Effector memory CD8-positive, alpha-beta T cell (primary cell): Measurements from ENCODE around the gene PDE3B.
"Not testable (repeated sequence)": the region's sequence is repeated elsewhere in the genome, so short reads cannot be mapped to it uniquely, and the experiment has no call there.

Source experiments
- ATAC-seq: fragments of 150-1000 bp; cut with Tn5 transposase; replicated peaks from 2 replicates; pipeline ENCODE4 v1.10.0; 2021; ENCODE audit warnings: mild to moderate bottlenecking, moderate library complexity
- DNase-seq, 3 experiments: peaks; one replicate each; pipeline ENCODE4 v3.0.0; 2021
- H3K27ac Mint-ChIP-seq, 2 donors: one replicate each; pipeline ENCODE4 v1.8.0; 2022; ENCODE audit warnings: mild to moderate bottlenecking in 2 of 2, mixed read lengths in 2 of 2, moderate library complexity in 2 of 2
- H3K27me3 Mint-ChIP-seq, 2 donors: one replicate each; pipeline ENCODE4 v1.8.0; 2022; ENCODE audit warnings: mixed read lengths in 2 of 2
- H3K36me3 Mint-ChIP-seq: one replicate; pipeline ENCODE4 v1.8.0; 2022; ENCODE audit warnings: mild to moderate bottlenecking, moderate library complexity, mixed read lengths; ENCODE audit not compliant: insufficient read depth
- H3K4me1 Mint-ChIP-seq, 2 donors: one replicate each; pipeline ENCODE4 v1.8.0; 2022; ENCODE audit warnings: low read depth in 2 of 2, mixed read lengths in 2 of 2
- H3K4me3 Mint-ChIP-seq, 2 donors: one replicate each; pipeline ENCODE4 v1.8.0; 2022; ENCODE audit warnings: mild to moderate bottlenecking in 2 of 2, mixed read lengths in 2 of 2, moderate library complexity in 2 of 2
- H3K9me3 Mint-ChIP-seq, 2 donors: one replicate each; pipeline ENCODE4 v1.8.0; 2022; ENCODE audit warnings: mixed read lengths in 2 of 2
- total RNA-seq, 9 experiments: gene quantifications; one replicate each; lab custom pipeline; 2026; lab: John Stamatoyannopoulos, UW

The PDE3B gene
- total RNA-seq, result 40.3 to 687 (median 157) reads per million in 9 experiments

DNA sequence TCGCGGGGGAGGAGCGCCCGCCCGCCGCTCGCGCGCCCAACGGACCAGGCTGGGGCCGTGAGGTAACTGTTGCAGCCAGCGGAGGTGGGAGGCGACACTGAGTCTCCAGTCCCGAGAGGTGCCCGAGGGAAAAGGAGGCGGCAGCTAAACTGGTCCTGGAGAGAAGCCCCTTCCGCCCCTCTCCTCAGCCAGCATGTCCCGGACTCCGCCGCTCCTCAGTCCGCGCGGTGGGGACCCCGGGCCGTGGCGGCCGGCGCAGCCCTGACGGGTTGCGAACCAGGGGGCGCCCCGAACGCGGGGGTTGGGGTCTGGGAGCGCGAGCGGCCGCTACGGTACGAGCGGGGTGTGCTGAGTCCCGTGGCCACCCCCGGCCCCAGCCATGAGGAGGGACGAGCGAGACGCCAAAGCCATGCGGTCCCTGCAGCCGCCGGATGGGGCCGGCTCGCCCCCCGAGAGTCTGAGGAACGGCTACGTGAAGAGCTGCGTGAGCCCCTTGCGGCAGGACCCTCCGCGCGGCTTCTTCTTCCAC is at the start of gene PDE3B:
Gene PDE3B, plus strand, starts transcription at position 108 of the 529 bp plus-strand sequence. Its CDS starts 272 bp downstream, at position 380.
- DNase-seq (peak; percentile 65 to 70 (median 66)), ATAC-seq (peak; percentile 77)
- peak within 1 kb of the TSS; percentile 86 to 97 for H3K4me3 Mint-ChIP-seq
- no peaks in the 10 kb centered on the region for H3K27me3 Mint-ChIP-seq
- peaks cover 26 to 48% of the 10 kb centered on the region in 2 donors for H3K4me1 Mint-ChIP-seq
- no peaks in the 10 kb centered on the region for H3K9me3 Mint-ChIP-seq
- H3K27ac Mint-ChIP-seq, result peak within 1 kb of the TSS; percentile 89 to 90
- peaks cover 18% of the 10 kb centered on the region for H3K36me3 Mint-ChIP-seq

DNA sequence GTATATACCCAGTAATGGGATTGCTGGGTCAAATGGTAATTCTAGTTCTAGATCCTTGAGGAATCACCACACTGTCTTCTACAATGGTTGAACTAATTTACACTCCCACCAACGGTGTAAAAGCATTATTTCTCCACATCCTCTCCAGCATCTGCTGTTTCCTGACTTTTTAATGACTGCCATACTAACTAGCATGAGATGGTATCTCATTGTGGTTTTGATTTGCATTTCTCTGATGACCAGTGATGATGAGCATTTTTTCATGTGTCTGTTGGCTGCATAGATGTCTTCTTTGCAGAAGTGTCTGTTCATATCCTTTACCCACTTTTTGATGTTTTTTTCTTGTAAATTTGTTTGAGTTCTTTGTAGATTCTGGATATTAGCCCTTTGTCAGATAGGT is 48.3 kb upstream of the PDE3B start:
- H3K36me3 Mint-ChIP-seq, H3K27me3 Mint-ChIP-seq, H3K9me3 Mint-ChIP-seq, H3K4me3 Mint-ChIP-seq, ATAC-seq, H3K27ac Mint-ChIP-seq, DNase-seq: not testable (repeated sequence)
- peaks cover 4 to 20% of the 10 kb centered on the region in 2 donors for H3K4me1 Mint-ChIP-seq

GRCh38 chr11:14607713-14608112 is 35.9 kb upstream of the PDE3B start:
- ATAC-seq, result no peak
- Mint-ChIP-seq H3K9me3 (no peaks in the 10 kb centered on the region), H3K36me3 (peaks cover 13% of the 10 kb centered on the region), H3K4me1 (peaks cover 7 to 10% of the 10 kb centered on the region in 2 donors), H3K4me3 (no peak overlapping the region), H3K27me3 (no peaks in the 10 kb centered on the region), H3K27ac (no peak overlapping the region)
- no peak for DNase-seq

GRCh38 chr11:14609902-14610301 is 33.7 kb upstream of the PDE3B start:
- Mint-ChIP-seq H3K4me3 (no peak overlapping the region), H3K9me3 (no peaks in the 10 kb centered on the region), H3K36me3 (peaks cover 13% of the 10 kb centered on the region), H3K27ac (peak overlapping the region in 1 of 2 donors; percentile 4), H3K4me1 (peaks cover 7 to 18% of the 10 kb centered on the region in 2 donors), H3K27me3 (no peaks in the 10 kb centered on the region)
- ATAC-seq, result no peak
- no peak for DNase-seq

- Mint-ChIP-seq H3K4me1 (peaks cover 4 to 22% of the 10 kb centered on the region in 2 donors), H3K36me3 (peaks cover 5% of the 10 kb centered on the region), H3K27ac (peak overlapping the region; percentile 16 to 86), H3K9me3 (no peaks in the 10 kb centered on the region), H3K4me3 (no peak overlapping the region), H3K27me3 (no peaks in the 10 kb centered on the region)
- DNase-seq (no peak), ATAC-seq (no peak)
Observed at GRCh38 chr11:14611939-14612338, 31.7 kb upstream of the PDE3B start.

DNA sequence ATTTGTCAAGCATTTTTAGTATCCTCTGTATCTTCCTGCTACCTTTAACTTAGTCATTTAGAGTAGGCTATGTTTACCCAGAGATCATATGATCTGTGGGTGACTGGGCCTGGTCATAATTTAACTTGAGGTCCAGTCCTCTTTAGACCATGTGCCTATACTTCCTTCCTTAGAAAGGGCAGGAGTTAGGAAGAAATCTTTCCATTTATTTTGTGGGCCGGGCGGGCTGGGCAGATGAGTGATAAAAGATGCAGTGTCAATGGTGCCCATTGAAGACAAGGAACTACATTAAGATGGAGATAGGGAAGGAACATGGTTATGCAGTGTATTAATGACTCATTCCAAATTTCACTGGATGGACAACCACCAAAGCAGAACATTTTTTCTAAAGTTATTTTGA is 30.9 kb upstream of the PDE3B start:
- DNase-seq (no peak), ATAC-seq (no peak)
- H3K27ac Mint-ChIP-seq, result no peak overlapping the region
- no peak overlapping the region for H3K4me3 Mint-ChIP-seq
- no peaks in the 10 kb centered on the region for H3K9me3 Mint-ChIP-seq
- H3K4me1 Mint-ChIP-seq, result peaks cover 4 to 22% of the 10 kb centered on the region in 2 donors
- H3K27me3 Mint-ChIP-seq, result no peaks in the 10 kb centered on the region
- H3K36me3 Mint-ChIP-seq, result peaks cover under 1% of the 10 kb centered on the region

DNA sequence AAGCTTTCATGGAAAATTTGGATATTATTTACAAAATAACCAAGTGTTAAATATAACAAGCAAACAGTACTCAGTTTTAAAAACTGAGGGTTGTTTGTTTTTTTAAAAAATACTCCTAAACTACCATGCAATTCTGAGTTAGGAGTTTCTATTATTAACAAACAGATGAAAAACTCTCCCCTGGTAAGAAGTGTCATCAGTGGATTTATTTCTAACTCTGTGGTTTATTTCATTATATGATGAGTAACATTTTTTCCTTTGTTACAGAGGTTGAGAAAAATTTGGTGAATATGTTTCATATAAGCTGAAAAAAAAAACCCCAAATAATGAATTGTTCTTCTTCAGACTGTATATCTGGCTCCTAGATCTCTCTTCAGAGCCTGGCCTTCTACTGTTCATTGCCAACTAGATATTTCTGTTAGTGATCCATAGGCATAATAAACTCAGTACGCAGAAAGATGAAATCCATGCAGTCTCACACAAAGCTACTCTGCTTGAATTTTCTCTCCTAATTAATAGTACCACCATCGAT is 29.4 kb upstream of the PDE3B start:
- ATAC-seq (no peak), DNase-seq (no peak)
- Mint-ChIP-seq H3K4me3 (no peak overlapping the region), H3K27me3 (no peaks in the 10 kb centered on the region), H3K9me3 (no peaks in the 10 kb centered on the region), H3K27ac (no peak overlapping the region), H3K4me1 (peaks cover 4 to 22% of the 10 kb centered on the region in 2 donors), H3K36me3 (no peaks in the 10 kb centered on the region)

- H3K27ac Mint-ChIP-seq, result peak overlapping the region in 1 of 2 donors; percentile 17
Observed at GRCh38 chr11:14617241-14618027, 26.2 kb upstream of the PDE3B start.

GRCh38 chr11:14618060-14618459 is 25.5 kb upstream of the PDE3B start:
- Mint-ChIP-seq H3K4me3 (no peak overlapping the region), H3K9me3 (no peaks in the 10 kb centered on the region), H3K27ac (no peak overlapping the region), H3K36me3 (no peaks in the 10 kb centered on the region), H3K4me1 (peaks cover 8 to 17% of the 10 kb centered on the region in 2 donors), H3K27me3 (no peaks in the 10 kb centered on the region)
- no peak for DNase-seq
- ATAC-seq, result no peak

More at GRCh38 chr11:14617241-14618027, 26.2 kb upstream of the PDE3B start:
- Mint-ChIP-seq H3K4me3 (no peak overlapping the region), H3K9me3 (no peaks in the 10 kb centered on the region), H3K27me3 (no peaks in the 10 kb centered on the region), H3K36me3 (no peaks in the 10 kb centered on the region), H3K4me1 (peaks cover 5 to 17% of the 10 kb centered on the region in 2 donors)
- no peak for ATAC-seq
- DNase-seq, result no peak

GRCh38 chr11:14619603-14620531 is 23.7 kb upstream of the PDE3B start:
- H3K4me3 Mint-ChIP-seq, result no peak overlapping the region
- no peak for DNase-seq
- no peaks in the 10 kb centered on the region for H3K27me3 Mint-ChIP-seq
- no peaks in the 10 kb centered on the region for H3K9me3 Mint-ChIP-seq
- H3K27ac Mint-ChIP-seq, result no peak overlapping the region
- peaks cover 15 to 16% of the 10 kb centered on the region in 2 donors for H3K4me1 Mint-ChIP-seq
- H3K36me3 Mint-ChIP-seq, result no peaks in the 10 kb centered on the region
- no peak for ATAC-seq

DNA sequence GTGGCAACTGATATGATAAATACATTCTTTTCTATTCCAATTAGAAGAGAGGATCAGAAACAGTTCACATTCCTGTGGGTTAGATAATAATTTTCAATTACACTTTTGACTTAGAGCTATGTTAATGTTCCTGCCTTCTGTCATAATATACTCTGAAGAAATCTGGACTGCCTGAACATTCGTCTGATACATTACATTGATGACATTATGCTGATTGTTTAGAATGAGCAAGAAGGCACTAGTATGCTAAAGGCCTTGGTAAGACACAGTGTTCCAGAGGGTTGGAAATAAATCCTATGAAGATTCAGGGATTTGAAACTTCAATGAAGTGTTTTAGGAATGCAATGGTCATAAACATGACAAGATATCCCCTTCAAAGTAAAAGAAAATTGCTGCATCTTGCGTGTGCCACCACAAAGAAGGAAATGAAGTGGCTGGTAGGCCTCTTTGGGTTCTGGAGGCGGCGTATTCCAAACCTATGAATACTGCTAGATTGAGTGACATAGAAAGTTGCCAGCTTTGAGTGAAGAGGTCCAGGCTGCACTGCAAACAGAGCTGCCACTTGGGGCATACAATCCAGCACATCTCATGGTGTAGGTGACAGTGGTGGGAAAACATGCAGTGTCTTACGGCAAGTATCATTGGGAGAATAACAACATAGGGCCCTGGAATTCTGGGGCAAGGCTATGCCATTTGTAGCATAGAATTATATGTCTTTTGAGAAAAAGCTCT is 21.2 kb upstream of the PDE3B start:
- Mint-ChIP-seq H3K4me3 (no peak overlapping the region), H3K27ac (peak overlapping the region in 1 of 2 donors; percentile 55), H3K27me3 (no peaks in the 10 kb centered on the region), H3K36me3 (no peaks in the 10 kb centered on the region), H3K4me1 (peaks cover 25 to 26% of the 10 kb centered on the region in 2 donors), H3K9me3 (no peaks in the 10 kb centered on the region)
- ATAC-seq (no peak), DNase-seq (no peak)

DNA sequence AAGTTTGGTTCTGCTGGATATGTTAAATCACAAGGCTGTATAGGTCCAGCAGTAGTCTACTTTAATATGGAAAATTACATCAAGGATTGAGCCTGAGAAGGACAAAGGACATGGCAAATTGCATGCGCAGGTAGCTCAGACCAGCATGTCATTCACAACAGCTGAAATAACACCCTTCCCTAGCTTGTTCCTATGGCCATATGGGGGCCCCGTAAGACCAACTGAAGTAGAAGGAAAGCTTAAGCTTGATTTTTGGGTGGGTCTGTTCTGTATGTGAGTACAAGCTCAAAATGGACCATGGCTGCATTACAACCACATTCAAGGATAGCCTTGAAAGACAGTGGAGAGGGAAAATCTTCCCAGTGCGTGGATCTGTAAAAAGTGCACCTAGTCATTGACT is 20.6 kb upstream of the PDE3B start:
- DNase-seq (peak in 1 of 3 experiments; percentile 9), ATAC-seq (no peak)
- Mint-ChIP-seq H3K27me3 (no peaks in the 10 kb centered on the region), H3K4me1 (peaks cover 28% of the 10 kb centered on the region in 2 donors), H3K4me3 (no peak overlapping the region), H3K36me3 (no peaks in the 10 kb centered on the region), H3K27ac (peak overlapping the region in 1 of 2 donors; percentile 6), H3K9me3 (no peaks in the 10 kb centered on the region)
